NT2/D1 (cell line): Measurements from ENCODE around the gene SUSD3.
"Not testable (repeated sequence)": the region's sequence is repeated elsewhere in the genome, so short reads cannot be mapped to it uniquely, and the experiment has no call there.

Experiments
- DNase-seq: peaks from one replicate; pipeline ENCODE4 v3.0.0-alpha.2; 2011; ENCODE audit warnings: low read depth, low spot score
- H3K27me3 ChIP-seq: 2 replicates; pipeline ENCODE4 v1.6.0; 2011; ENCODE audit warnings: mild to moderate bottlenecking; ENCODE audit not compliant: insufficient read length, insufficient read depth
- H3K36me3 ChIP-seq: 2 replicates; pipeline ENCODE4 v1.6.1; 2011; ENCODE audit warnings: mild to moderate bottlenecking, low read length, mixed read lengths; ENCODE audit not compliant: insufficient read depth, insufficient read length
- H3K4me1 ChIP-seq: 2 replicates; pipeline ENCODE4 v1.5.1; 2011; ENCODE audit not compliant: insufficient read depth, insufficient read length
- H3K4me3 ChIP-seq: 2 replicates; pipeline ENCODE4 v1.5.1; 2011; ENCODE audit warnings: low read depth; ENCODE audit not compliant: insufficient read length
- H3K9ac ChIP-seq: 2 replicates; pipeline ENCODE4 v1.6.0; 2011; ENCODE audit warnings: low read depth; ENCODE audit not compliant: insufficient read length
- H3K9me3 ChIP-seq: 2 replicates; pipeline ENCODE4 v1.5.1; 2011; ENCODE audit warnings: mild to moderate bottlenecking, low read length; ENCODE audit not compliant: insufficient read depth
- SUZ12 ChIP-seq: IDR thresholded peaks from 2 replicates; pipeline ENCODE4 v1.6.1; 2011; ENCODE audit not compliant: insufficient read length, insufficient read depth; ENCODE audit errors: extremely low read depth
- YY1 ChIP-seq: IDR thresholded peaks from 2 replicates; pipeline ENCODE4 v1.6.1; 2011; ENCODE audit not compliant: insufficient read length, insufficient read depth
- ZNF274 ChIP-seq: IDR thresholded peaks from 2 replicates; pipeline ENCODE4 v1.6.1; 2011; ENCODE audit warnings: mild to moderate bottlenecking, low read depth, low read length

The SUSD3 gene

GRCh38 chr9:93100276-93100636 lies 41.8 kb downstream of the SUSD3 start:
- TF ChIP-seq SUZ12 (no peak), ZNF274 (no peak), YY1 (no peak)
- no peak for DNase-seq
- H3K9me3 ChIP-seq, result peaks cover 11% of the 10 kb centered on the region
- H3K4me1 ChIP-seq, result peaks cover 13% of the 10 kb centered on the region
- no peak overlapping the region for H3K9ac ChIP-seq
- no peaks in the 10 kb centered on the region for H3K36me3 ChIP-seq
- H3K27me3 ChIP-seq, result peaks cover 8% of the 10 kb centered on the region
- H3K4me3 ChIP-seq, result no peak overlapping the region

GRCh38 chr9:93101086-93101485 lies 42.6 kb downstream of the SUSD3 start:
- H3K4me3 ChIP-seq, DNase-seq, H3K9ac ChIP-seq, H3K27me3 ChIP-seq, H3K36me3 ChIP-seq: not testable (repeated sequence)
- Histone ChIP-seq H3K9me3 (peaks cover 11% of the 10 kb centered on the region), H3K4me1 (peaks cover 13% of the 10 kb centered on the region)

GRCh38 chr9:93105620-93106019 lies 47.1 kb downstream of the SUSD3 start:
- peaks cover 11% of the 10 kb centered on the region for H3K9me3 ChIP-seq
- DNase-seq, result no peak
- H3K4me1 ChIP-seq, result no peaks in the 10 kb centered on the region
- no peak overlapping the region for H3K9ac ChIP-seq
- no peaks in the 10 kb centered on the region for H3K27me3 ChIP-seq
- peaks cover 7% of the 10 kb centered on the region for H3K36me3 ChIP-seq
- TF ChIP-seq ZNF274 (no peak), YY1 (no peak), SUZ12 (no peak)
- H3K4me3 ChIP-seq, result no peak overlapping the region

GRCh38 chr9:93107151-93107824 lies 48.8 kb downstream of the SUSD3 start:
- peaks cover 9% of the 10 kb centered on the region for H3K4me1 ChIP-seq

GRCh38 chr9:93107825-93108161 lies 49.3 kb downstream of the SUSD3 start:
- H3K4me3 ChIP-seq, result no peak overlapping the region
- H3K36me3 ChIP-seq, result peaks cover 12% of the 10 kb centered on the region
- H3K27me3 ChIP-seq, result no peaks in the 10 kb centered on the region
- H3K4me1 ChIP-seq, result peaks cover 9% of the 10 kb centered on the region
- DNase-seq, result no peak
- TF ChIP-seq SUZ12, result no peak
- TF ChIP-seq YY1, result no peak
- no peak for TF ChIP-seq ZNF274
- no peak overlapping the region for H3K9ac ChIP-seq
- H3K9me3 ChIP-seq, result peaks cover 11% of the 10 kb centered on the region

More at GRCh38 chr9:93107151-93107824, 48.8 kb downstream of the SUSD3 start:
- Histone ChIP-seq H3K27me3 (no peaks in the 10 kb centered on the region), H3K9me3 (peaks cover 11% of the 10 kb centered on the region), H3K9ac (no peak overlapping the region), H3K36me3 (peaks cover 12% of the 10 kb centered on the region), H3K4me3 (no peak overlapping the region)
- TF ChIP-seq SUZ12, result no peak
- no peak for DNase-seq

GRCh38 chr9:93108291-93109041 lies 50.0 kb downstream of the SUSD3 start:
- H3K4me3 ChIP-seq, result no peak overlapping the region
- peaks cover 9% of the 10 kb centered on the region for H3K9me3 ChIP-seq
- H3K9ac ChIP-seq, result peak overlapping the region; percentile 28
- TF ChIP-seq ZNF274 (no peak), YY1 (no peak), SUZ12 (no peak)
- no peak for DNase-seq
- H3K27me3 ChIP-seq, result no peaks in the 10 kb centered on the region
- H3K4me1 ChIP-seq, result peaks cover 9% of the 10 kb centered on the region
- peaks cover 13% of the 10 kb centered on the region for H3K36me3 ChIP-seq

GRCh38 chr9:93110311-93110855 lies 51.9 kb downstream of the SUSD3 start:
- Histone ChIP-seq H3K4me3 (no peak overlapping the region), H3K36me3 (peaks cover 19% of the 10 kb centered on the region), H3K4me1 (peaks cover 12% of the 10 kb centered on the region), H3K9ac (no peak overlapping the region), H3K27me3 (no peaks in the 10 kb centered on the region), H3K9me3 (no peaks in the 10 kb centered on the region)
- TF ChIP-seq ZNF274 (no peak), SUZ12 (no peak), YY1 (no peak)
- DNase-seq, result no peak
